A673 (cell line): ENCODE data around the gene DIPK1A. TPM values are rescaled to one million over a fixed set of nuclear protein-coding genes. Genes with fewer than 3 reads are reported as not detected.

Source experiments
- BruUV-seq: library from RNA; stranded (reverse); fragments of 400-500 nt; replicated peaks from 2 replicates; lab custom pipeline; 2021; lab: Mats Ljungman, UMichigan
- CTCF ChIA-PET: fragments of 300-600 bp; sonication (Branson Sonifier 250); formaldehyde crosslinking; loops from one replicate; lab custom pipeline; 2022; ENCODE audit warnings: antibody characterized with exemption; lab: Charles Lee
- POLR2A ChIA-PET: fragments of 300-600 bp; sonication (Branson Sonifier 250); formaldehyde crosslinking; loops from one replicate; lab custom pipeline; 2022; ENCODE audit warnings: antibody characterized with exemption; ENCODE audit not compliant: low non-redundant PET; lab: Charles Lee
- DNase-seq: peaks from one replicate; pipeline ENCODE4 v3.0.0-alpha.2; 2015; ENCODE audit warnings: low spot score
- H3K27ac ChIP-seq: fragments of 200-600 bp; sonication (generic); 2 replicates; pipeline ENCODE4 v1.5.1; 2016; ENCODE audit warnings: mixed run types, low read depth, mild to moderate bottlenecking, mixed read lengths, antibody characterized with exemption, low read length; ENCODE audit not compliant: poor library complexity, severe bottlenecking
- H3K27me3 ChIP-seq: fragments of 200-600 bp; sonication (generic); replicated peaks from 2 replicates; pipeline ENCODE4 v1.6.1; 2017; ENCODE audit warnings: mixed run types, low read depth, mild to moderate bottlenecking, mixed read lengths, antibody characterized with exemption, low read length; ENCODE audit not compliant: insufficient read depth, poor library complexity
- H3K36me3 ChIP-seq: fragments of 200-600 bp; sonication (generic); 2 replicates; pipeline ENCODE4 v1.6.1; 2016; ENCODE audit warnings: mixed run types, mild to moderate bottlenecking, mixed read lengths, antibody characterized with exemption, low read length; ENCODE audit not compliant: insufficient read depth, poor library complexity, severe bottlenecking
- H3K4me1 ChIP-seq: fragments of 200-600 bp; sonication (generic); 2 replicates; pipeline ENCODE4 v1.6.1; 2017; ENCODE audit warnings: mixed run types, mild to moderate bottlenecking, mixed read lengths, antibody characterized with exemption, low read length; ENCODE audit not compliant: insufficient read depth, poor library complexity, severe bottlenecking
- H3K4me3 ChIP-seq: fragments of 200-600 bp; sonication (generic); 2 replicates; pipeline ENCODE4 v1.5.1; 2016; ENCODE audit warnings: low read depth, mixed run types, mild to moderate bottlenecking, mixed read lengths, low read length; ENCODE audit not compliant: poor library complexity, severe bottlenecking
- H3K9me3 ChIP-seq: fragments of 200-600 bp; sonication (generic); 2 replicates; pipeline ENCODE4 v1.6.1; 2016; ENCODE audit warnings: mixed run types, low read depth, mild to moderate bottlenecking, mixed read lengths, antibody characterized with exemption, low read length; ENCODE audit not compliant: poor library complexity, severe bottlenecking
- CTCF ChIP-seq: fragments of 300-800, 200-600 bp; sonication (generic); conservative IDR thresholded peaks from 2 replicates; pipeline ENCODE4 v1.5.1; 2017; ENCODE audit warnings: low read depth, mild to moderate bottlenecking, antibody characterized with exemption, low read length, moderate library complexity, mixed read lengths
- EZH2 ChIP-seq: fragments of 200-600 bp; sonication (generic); IDR thresholded peaks from 2 replicates; pipeline ENCODE4 v1.6.1; 2017; ENCODE audit warnings: borderline replicate concordance, low read depth, mild to moderate bottlenecking, mixed read lengths, antibody characterized with exemption, low read length; ENCODE audit not compliant: poor library complexity, severe bottlenecking
- intact Hi-C: fragments of 100-400 bp; cut with micrococcal nuclease; formaldehyde crosslinking; loops from one replicate; pipeline ENCODE4 v1.10.0; 2022; ENCODE audit not compliant: unreplicated experiment
- total RNA-seq: library from RNA; stranded (reverse); gene quantifications from 2 replicates; pipeline ENCODE4 v1.2.3, GENCODE V29; 2021

DIPK1A gene
- total RNA-seq, 1 experiment from 2014 or later, result 10.9 TPM

GRCh38 chr1:92958203-92958970 is 2.9 kb downstream of the DIPK1A start:
- no peaks in the 10 kb centered on the region for H3K9me3 ChIP-seq
- no peak for TF ChIP-seq CTCF
- no peak for TF ChIP-seq EZH2
- TSS peak; percentile 8 for BruUV-seq
- no peak for DNase-seq
- no peaks in the 10 kb centered on the region for H3K36me3 ChIP-seq
- ChIA-PET POLR2A (no interaction called here), CTCF (interaction anchor here (0.6 kb wide), 1 partner anchor 1990 kb away, joined by 3 read pairs; no protein-coding TSS in a partner anchor)
- peaks cover 21% of the 10 kb centered on the region for H3K4me1 ChIP-seq
- H3K27me3 ChIP-seq, result no peaks in the 10 kb centered on the region
- H3K4me3 ChIP-seq, result no peak overlapping the region
- H3K27ac ChIP-seq, result no peak overlapping the region
- intact Hi-C loops, result no loop called here

DNA sequence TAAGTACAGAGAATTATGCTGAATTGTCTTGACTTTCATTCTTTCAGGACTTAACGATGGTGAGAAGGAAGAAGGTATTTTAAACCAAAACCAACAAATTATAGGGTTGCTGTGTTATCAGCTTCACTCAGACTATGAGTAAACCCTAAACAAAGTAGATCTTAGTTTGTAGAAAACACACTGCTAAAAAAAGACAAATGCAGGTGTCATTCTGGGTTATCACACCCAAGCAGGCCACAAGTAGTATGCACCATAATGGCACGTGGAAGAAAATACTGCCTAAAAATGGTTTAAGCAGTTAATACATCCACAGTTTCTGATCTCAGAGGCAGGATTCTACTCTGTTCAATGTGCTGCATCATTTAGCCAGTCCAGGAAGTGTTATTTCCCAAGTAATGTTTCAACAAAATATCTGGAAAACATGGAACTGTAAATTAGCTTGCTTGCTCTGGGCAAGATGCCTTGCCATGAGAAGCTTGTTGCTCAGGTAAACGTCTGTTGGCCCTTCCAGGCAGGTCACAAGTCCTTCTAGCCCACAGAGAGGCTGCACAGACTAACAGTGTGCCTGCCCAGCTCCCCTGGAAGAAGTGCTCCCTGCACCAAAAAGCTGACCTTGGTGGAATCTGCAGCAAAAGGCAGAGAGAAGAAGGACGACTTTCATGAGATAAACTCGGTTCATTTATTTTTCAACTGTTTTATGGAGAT is 4.1 kb downstream of the DIPK1A start:
- Histone ChIP-seq H3K36me3 (no peaks in the 10 kb centered on the region), H3K9me3 (no peaks in the 10 kb centered on the region), H3K4me1 (peaks cover 16% of the 10 kb centered on the region), H3K27ac (no peak overlapping the region), H3K27me3 (no peaks in the 10 kb centered on the region), H3K4me3 (no peak overlapping the region)
- DNase-seq, result no peak
- ChIA-PET CTCF (no interaction called here), POLR2A (no interaction called here)
- no peak for TF ChIP-seq EZH2
- no peak for TF ChIP-seq CTCF
- no TSS peak for BruUV-seq
- intact Hi-C loops, result no loop called here

GRCh38 chr1:92956254-92957029 is 4.8 kb downstream of the DIPK1A start:
- Histone ChIP-seq H3K36me3 (no peaks in the 10 kb centered on the region), H3K27me3 (no peaks in the 10 kb centered on the region), H3K4me1 (peaks cover 21% of the 10 kb centered on the region), H3K9me3 (no peaks in the 10 kb centered on the region), H3K27ac (no peak overlapping the region), H3K4me3 (no peak overlapping the region)
- CTCF ChIA-PET, result interaction anchor here (1.0 kb wide), 1 partner anchor 74 kb away, joined by 3 read pairs; no protein-coding TSS in a partner anchor
- DNase-seq, result no peak
- intact Hi-C loops, result no loop called here
- no peak for TF ChIP-seq CTCF
- no TSS peak for BruUV-seq
- POLR2A ChIA-PET, result no interaction called here
